Keratinocyte (primary cell): Measurements from ENCODE around the gene SEC16A.

ENCODE experiments used
- CTCF ChIP-seq, 3 experiments: IDR thresholded peaks in 1 of 3; conservative IDR thresholded peaks in 1 of 3; optimal IDR thresholded peaks in 1 of 3; 2 replicates in 2 of 3; 3 replicates in 1 of 3; pipeline versions ENCODE3 to v1.5.1; 2011; ENCODE audit warnings: low read length in 3 of 3, mild to moderate bottlenecking in 3 of 3, moderate library complexity in 2 of 3, control low read depth in 1 of 3, inconsistent platforms in 1 of 3; ENCODE audit not compliant: insufficient read depth in 2 of 3; ENCODE audit errors: extremely low read depth in 1 of 3
- EZH2 ChIP-seq: IDR thresholded peaks from one replicate; pipeline ENCODE4 v1.6.1; 2012; ENCODE audit warnings: inconsistent platforms, mild to moderate bottlenecking, low read length, moderate library complexity

- no peak for TF ChIP-seq CTCF (optimal IDR thresholded peaks at IDR 0.05 in 1 of 3, IDR thresholded peaks at IDR 0.05 in 1 of 3, conservative IDR thresholded peaks at IDR 0.05 in 1 of 3; ENCODE audit: extremely low read depth in 1 of 3, insufficient read depth in 2 of 3, low read length in 3 of 3)
- TF ChIP-seq EZH2, result no peak
Measured at GRCh38 chr9:136416914-136417313, 65.9 kb downstream of the SEC16A start.
